IPS-20b (cell line): Measurements from ENCODE around the gene ITGA2.

Experiments used
- H3K27ac ChIP-seq: one replicate; pipeline ENCODE4 v1.5.1; 2013; ENCODE audit warnings: low read length
- H3K27me3 ChIP-seq: 2 replicates; pipeline ENCODE4 v1.6.1; 2013; ENCODE audit warnings: mild to moderate bottlenecking, low read length, inconsistent platforms; ENCODE audit not compliant: insufficient read depth
- H3K36me3 ChIP-seq: 2 replicates; pipeline ENCODE4 v1.6.1; 2013; ENCODE audit warnings: low read depth, mild to moderate bottlenecking, inconsistent platforms, low read length, moderate library complexity; ENCODE audit not compliant: insufficient read depth
- H3K4me1 ChIP-seq: 2 replicates; pipeline ENCODE4 v1.6.1; 2013; ENCODE audit warnings: mild to moderate bottlenecking, control low read depth, inconsistent platforms, low read length, moderate library complexity; ENCODE audit not compliant: insufficient read depth
- H3K4me3 ChIP-seq: 2 replicates; pipeline ENCODE4 v1.5.1; 2013; ENCODE audit warnings: mild to moderate bottlenecking, low read length, inconsistent platforms
- H3K9ac ChIP-seq: 2 replicates; pipeline ENCODE4 v1.6.1; 2013; ENCODE audit warnings: low read depth, mild to moderate bottlenecking, inconsistent platforms, low read length, moderate library complexity
- H3K9me3 ChIP-seq: 2 replicates; pipeline ENCODE4 v1.6.1; 2013; ENCODE audit warnings: mild to moderate bottlenecking, low read depth, low read length, inconsistent platforms; ENCODE audit not compliant: insufficient read depth

The ITGA2 gene

GRCh38 chr5:53130266-53130665 is 141.1 kb downstream of the ITGA2 start:
- H3K36me3 ChIP-seq = no peaks in the 10 kb centered on the region
- H3K4me3 ChIP-seq = no peak overlapping the region
- H3K27ac ChIP-seq = no peak overlapping the region
- no peaks in the 10 kb centered on the region for H3K9me3 ChIP-seq
- no peaks in the 10 kb centered on the region for H3K4me1 ChIP-seq
- no peaks in the 10 kb centered on the region for H3K27me3 ChIP-seq
- no peak overlapping the region for H3K9ac ChIP-seq

- no peaks in the 10 kb centered on the region for H3K36me3 ChIP-seq
- no peaks in the 10 kb centered on the region for H3K4me1 ChIP-seq
- no peak overlapping the region for H3K4me3 ChIP-seq
- no peak overlapping the region for H3K9ac ChIP-seq
- H3K27ac ChIP-seq = no peak overlapping the region
- no peaks in the 10 kb centered on the region for H3K27me3 ChIP-seq
- H3K9me3 ChIP-seq = no peaks in the 10 kb centered on the region
Measured at GRCh38 chr5:53133020-53133419, 143.9 kb downstream of the ITGA2 start.
